ENCODE measurements around the gene FBXW8.

DNA sequence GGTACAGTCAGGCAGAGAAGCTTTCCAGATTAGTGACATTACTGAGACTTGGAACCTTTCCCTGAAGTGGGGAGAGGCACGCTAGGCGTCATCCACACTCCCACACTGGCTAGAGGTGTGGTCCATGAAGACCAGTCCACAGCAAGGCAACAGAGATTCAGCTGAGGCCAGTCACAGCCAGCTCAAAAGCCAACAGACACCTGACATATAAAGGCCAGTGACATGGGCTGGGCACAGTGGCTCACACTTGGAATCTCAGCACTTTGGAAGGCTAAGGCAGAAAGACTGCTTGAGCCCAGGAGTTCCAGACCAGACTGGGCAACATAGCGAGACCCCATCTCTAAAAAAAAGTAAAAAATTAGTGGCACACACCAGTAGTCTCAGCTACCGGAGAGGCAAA lies 40.4 kb upstream of the FBXW8 start:
- no peak for TF ChIP-seq POLR2AphosphoS5 (IDR thresholded peaks at IDR 0.05; ENCODE audit: low read depth, low read length)
- TF ChIP-seq POLR2A (IDR thresholded peaks at IDR 0.05; ENCODE audit: low read depth, low read length) = no peak
- TF ChIP-seq POU2F2 (IDR thresholded peaks at IDR 0.05; ENCODE audit: low read depth, low read length) = no peak
